ENCODE measurements around the gene ZFAND4.

Gene ZFAND4

DNA sequence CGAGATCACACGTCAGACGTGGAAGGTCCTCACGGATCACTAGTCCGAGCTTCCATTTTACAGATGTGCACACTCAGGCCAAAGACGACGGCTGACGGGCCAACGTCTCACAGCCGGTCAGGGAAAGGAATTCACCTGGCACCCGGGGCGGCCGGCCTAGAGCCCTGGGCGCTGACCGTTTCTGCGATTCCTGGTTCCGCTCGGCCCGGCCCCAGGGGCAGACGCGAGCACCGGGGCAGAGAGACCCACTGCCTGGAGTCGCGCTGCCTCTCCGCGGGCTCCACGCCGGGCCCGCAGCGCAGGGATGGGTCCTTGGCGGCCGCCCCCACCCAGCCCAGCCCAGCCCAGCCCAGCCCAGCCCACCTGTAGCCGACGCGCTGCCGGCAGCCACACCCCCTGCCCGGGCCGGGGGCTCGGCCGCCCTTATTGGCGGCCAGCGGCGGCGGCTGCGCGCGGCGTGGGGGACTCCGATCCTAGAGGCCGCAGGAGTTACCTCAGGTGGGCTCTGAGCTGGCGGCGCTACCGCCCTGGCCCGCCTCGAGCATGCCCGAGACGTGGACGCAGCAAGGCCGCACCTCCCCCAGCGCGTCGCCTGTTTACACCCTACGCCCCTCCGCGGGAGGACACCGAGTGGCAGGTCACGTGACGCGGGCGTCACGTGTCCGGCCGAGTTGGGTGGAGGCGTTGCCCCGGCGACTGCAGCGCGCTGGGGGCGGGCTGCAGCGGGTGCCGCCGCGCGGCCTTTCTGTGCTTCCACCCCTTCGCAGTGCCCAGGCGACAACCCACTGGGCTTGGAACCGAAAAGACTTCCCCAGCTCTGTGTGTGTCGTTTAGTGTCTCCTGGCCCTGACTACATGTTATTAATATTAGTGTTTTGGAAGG lies 78.1 kb downstream of the ZFAND4 start:
- TF ChIP-seq, protein P1, sequence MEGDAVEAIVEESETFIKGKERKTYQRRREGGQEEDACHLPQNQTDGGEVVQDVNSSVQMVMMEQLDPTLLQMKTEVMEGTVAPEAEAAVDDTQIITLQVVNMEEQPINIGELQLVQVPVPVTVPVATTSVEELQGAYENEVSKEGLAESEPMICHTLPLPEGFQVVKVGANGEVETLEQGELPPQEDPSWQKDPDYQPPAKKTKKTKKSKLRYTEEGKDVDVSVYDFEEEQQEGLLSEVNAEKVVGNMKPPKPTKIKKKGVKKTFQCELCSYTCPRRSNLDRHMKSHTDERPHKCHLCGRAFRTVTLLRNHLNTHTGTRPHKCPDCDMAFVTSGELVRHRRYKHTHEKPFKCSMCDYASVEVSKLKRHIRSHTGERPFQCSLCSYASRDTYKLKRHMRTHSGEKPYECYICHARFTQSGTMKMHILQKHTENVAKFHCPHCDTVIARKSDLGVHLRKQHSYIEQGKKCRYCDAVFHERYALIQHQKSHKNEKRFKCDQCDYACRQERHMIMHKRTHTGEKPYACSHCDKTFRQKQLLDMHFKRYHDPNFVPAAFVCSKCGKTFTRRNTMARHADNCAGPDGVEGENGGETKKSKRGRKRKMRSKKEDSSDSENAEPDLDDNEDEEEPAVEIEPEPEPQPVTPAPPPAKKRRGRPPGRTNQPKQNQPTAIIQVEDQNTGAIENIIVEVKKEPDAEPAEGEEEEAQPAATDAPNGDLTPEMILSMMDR (IDR thresholded peaks at IDR 0.05; ENCODE audit: low read depth, low read length, missing control alignments), result no peak
- H3K4me3 ChIP-seq (ENCODE audit: low read depth, low read length), result peak overlapping the region; percentile 80
- in situ Hi-C loops (cut with HindIII; ENCODE audit: low sequenced_read_pairs), result no loop called here
- DNase-seq (ENCODE audit: low read depth), result peak; percentile 67

DNA sequence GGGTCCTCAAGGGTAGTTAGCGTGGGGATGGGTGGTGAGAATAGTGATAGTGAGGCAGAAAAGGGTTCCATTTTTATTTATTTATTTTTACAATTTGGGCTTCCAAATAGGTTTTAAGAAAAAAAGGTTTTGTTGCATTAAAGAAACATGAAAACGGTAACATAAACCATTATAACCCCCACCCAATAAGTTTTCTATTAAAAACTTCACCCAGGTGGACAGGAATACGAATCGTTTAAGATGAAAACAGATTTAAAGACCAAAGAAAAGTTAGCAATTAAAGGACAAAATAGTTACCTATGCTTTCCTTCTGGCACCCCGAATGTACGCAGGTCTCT lies 78.7 kb downstream of the ZFAND4 start:
- DNase-seq (ENCODE audit: low read depth), result no peak
- TF ChIP-seq, protein P1 (IDR thresholded peaks at IDR 0.05; ENCODE audit: low read depth, low read length, missing control alignments), result no peak
- in situ Hi-C loops (cut with HindIII; ENCODE audit: low sequenced_read_pairs), result no loop called here
- H3K4me3 ChIP-seq (ENCODE audit: low read depth, low read length), result peak overlapping the region; percentile 80

DNA sequence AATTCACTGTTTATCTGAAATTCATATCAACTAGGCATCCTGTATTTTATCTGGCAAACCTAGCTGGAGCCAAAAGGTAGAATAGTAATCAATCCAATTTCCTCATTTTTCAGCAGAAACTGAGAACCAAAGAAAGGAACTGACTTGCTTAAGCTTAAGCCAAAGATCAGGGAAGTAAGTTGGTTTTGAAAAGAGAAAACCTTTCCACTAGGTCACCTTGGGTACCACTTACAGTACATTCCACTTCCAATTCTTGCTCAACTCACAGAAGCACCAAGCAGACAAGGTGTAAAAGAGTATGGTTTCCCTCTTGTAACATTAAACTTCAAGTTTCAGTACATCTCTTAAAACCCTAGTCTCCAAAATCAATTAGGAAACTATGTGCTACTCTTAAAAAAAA lies 79.6 kb downstream of the ZFAND4 start:
- TF ChIP-seq, protein P1 (IDR thresholded peaks at IDR 0.05; ENCODE audit: low read depth, low read length, missing control alignments), result no peak
- H3K4me3 ChIP-seq (ENCODE audit: low read depth, low read length), result no peak overlapping the region
- no peak for DNase-seq (ENCODE audit: low read depth)
- in situ Hi-C loops (cut with HindIII; ENCODE audit: low sequenced_read_pairs), result no loop called here

DNA sequence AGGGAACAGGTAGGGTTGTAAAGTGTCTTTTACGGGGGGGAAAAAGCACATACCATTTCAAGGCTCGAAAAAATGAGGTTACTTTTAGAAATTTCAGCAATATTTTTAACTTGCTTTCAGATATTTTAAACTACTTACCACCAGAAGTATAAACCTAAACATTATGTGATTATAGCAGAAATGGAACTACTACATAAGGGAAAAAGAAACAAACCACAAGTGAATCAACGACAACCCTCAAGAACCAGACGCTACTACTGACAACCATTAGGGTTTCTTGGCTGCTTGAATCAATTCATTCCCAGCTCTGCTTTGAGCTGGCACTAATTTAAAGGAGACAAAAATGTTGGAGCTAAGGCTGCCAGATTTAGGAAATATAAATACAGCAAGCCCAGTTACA lies 80.1 kb downstream of the ZFAND4 start:
- no peak for DNase-seq (ENCODE audit: low read depth)
- in situ Hi-C loops (cut with HindIII; ENCODE audit: low sequenced_read_pairs), result no loop called here

DNA sequence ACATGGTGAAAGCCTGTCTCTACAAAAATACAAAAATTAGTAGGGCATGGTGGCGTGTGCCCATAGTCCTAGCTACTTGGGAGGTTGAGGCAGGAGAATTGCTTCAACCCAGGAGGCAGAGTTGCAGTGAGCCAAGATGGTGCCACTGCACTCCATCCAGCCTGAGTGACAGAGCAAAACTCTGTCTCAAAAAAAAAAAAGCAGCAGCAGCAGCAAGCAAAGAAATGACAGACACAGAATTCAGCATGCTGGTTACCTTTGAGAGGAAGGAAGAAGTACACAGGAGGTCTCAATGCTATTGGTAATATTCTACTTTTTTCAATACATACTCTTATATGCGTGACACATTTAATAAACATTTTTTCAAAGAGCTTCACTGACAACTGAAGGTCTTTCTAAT lies 81.3 kb downstream of the ZFAND4 start:
- in situ Hi-C loops (cut with HindIII; ENCODE audit: low sequenced_read_pairs), result no loop called here
- TF ChIP-seq, protein P1 (IDR thresholded peaks at IDR 0.05; ENCODE audit: low read depth, low read length, missing control alignments), result no peak
- DNase-seq (ENCODE audit: low read depth), result no peak
- no peak overlapping the region for H3K4me3 ChIP-seq (ENCODE audit: low read depth, low read length)

More for the DNA sequence above, 80.1 kb downstream of the ZFAND4 start:
- TF ChIP-seq, protein P1 (IDR thresholded peaks at IDR 0.05; ENCODE audit: low read depth, low read length, missing control alignments), result no peak
- no peak overlapping the region for H3K4me3 ChIP-seq (ENCODE audit: low read depth, low read length)

DNA sequence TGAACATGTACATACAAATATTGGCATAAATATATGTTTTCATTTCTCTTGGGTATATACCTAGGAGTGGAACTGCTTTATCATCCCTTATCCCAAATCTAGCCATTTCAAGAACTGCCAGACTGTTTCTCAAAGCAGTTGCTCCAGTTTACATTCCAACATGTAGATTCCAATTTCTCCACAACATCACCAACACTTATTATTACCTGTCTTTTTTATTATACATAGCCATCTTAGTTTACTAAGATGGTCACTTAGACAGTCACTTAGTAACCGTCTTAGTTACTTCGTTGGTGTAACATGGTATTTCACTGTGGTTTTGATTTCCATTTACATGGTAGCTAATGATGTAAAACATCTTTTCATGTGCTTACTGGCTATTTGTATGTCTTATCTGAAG lies 82.7 kb downstream of the ZFAND4 start:
- no peak for DNase-seq (ENCODE audit: low read depth)
- TF ChIP-seq, protein P1 (IDR thresholded peaks at IDR 0.05; ENCODE audit: low read depth, low read length, missing control alignments), result no peak
- in situ Hi-C loops (cut with HindIII; ENCODE audit: low sequenced_read_pairs), result no loop called here
- no peak overlapping the region for H3K4me3 ChIP-seq (ENCODE audit: low read depth, low read length)
